CD14-positive monocyte (primary cell): Measurements from ENCODE around the gene ATF6B. TPM values are rescaled to one million over a fixed set of nuclear protein-coding genes. Genes with fewer than 3 reads are reported as not detected.
A peak's percentile ranks its signal among the peaks of the same experiment; 100 is the strongest.

ENCODE experiments used
- DNase-seq, 3 donors: peaks; one replicate each; pipeline ENCODE4 v3.0.0-alpha.2; 2011 to 2022
- H2AFZ ChIP-seq: 2 replicates; pipeline ENCODE4 v1.6.0; 2012; ENCODE audit warnings: mild to moderate bottlenecking, low read depth, low read length, inconsistent platforms; ENCODE audit not compliant: insufficient read depth, poor library complexity, severe bottlenecking
- H3K27ac ChIP-seq, 2 donors: 1 replicate in 1 of 2; 2 replicates in 1 of 2; pipeline ENCODE4 v1.5.1; 2012 to 2013; ENCODE audit warnings: low read length in 2 of 2, control low read depth in 1 of 2, inconsistent platforms in 1 of 2, low read depth in 1 of 2, mild to moderate bottlenecking in 1 of 2
- H3K27me3 ChIP-seq, 2 donors: one replicate each; pipeline versions ENCODE4 v1.6.0 to v1.6.1; 2011 to 2013; ENCODE audit warnings: low read length in 2 of 2; ENCODE audit not compliant: control insufficient read depth in 2 of 2, insufficient read depth in 2 of 2
- H3K36me3 ChIP-seq, 2 donors: replicated peaks in 1 of 2; 1 replicate in 1 of 2; 2 replicates in 1 of 2; pipeline versions ENCODE4 v1.5.1 to v1.6.1; 2012 to 2013; ENCODE audit warnings: low read length in 2 of 2, control low read depth in 1 of 2, inconsistent platforms in 1 of 2, mild to moderate bottlenecking in 1 of 2; ENCODE audit not compliant: insufficient read depth in 2 of 2, control insufficient read depth in 1 of 2
- H3K4me1 ChIP-seq, 2 donors: 1 replicate in 1 of 2; 2 replicates in 1 of 2; pipeline versions ENCODE4 v1.5.1 to v1.6.1; 2012 to 2013; ENCODE audit warnings: low read length in 2 of 2, control low read depth in 1 of 2, inconsistent platforms in 1 of 2, mild to moderate bottlenecking in 1 of 2, moderate library complexity in 1 of 2; ENCODE audit not compliant: insufficient read depth in 2 of 2, control insufficient read depth in 1 of 2
- H3K4me2 ChIP-seq: replicated peaks from 2 replicates; pipeline ENCODE3; 2012; ENCODE audit warnings: low read length, moderate library complexity, mild to moderate bottlenecking; ENCODE audit not compliant: poor library complexity, severe bottlenecking; ENCODE audit errors: extremely low read depth
- H3K4me3 ChIP-seq, 3 experiments: fragments of 200-600 bp in 1 of 3; sonication (generic) in 1 of 3; replicated peaks in 1 of 3; 1 replicate in 2 of 3; 2 replicates in 1 of 3; pipeline ENCODE4 v1.5.1; 2011 to 2013; ENCODE audit warnings: low read length in 3 of 3, mild to moderate bottlenecking in 3 of 3, control low read depth in 2 of 3, low read depth in 2 of 3, inconsistent platforms in 1 of 3, moderate library complexity in 1 of 3
- H3K79me2 ChIP-seq: 2 replicates; pipeline ENCODE4 v1.6.0; 2012; ENCODE audit warnings: mild to moderate bottlenecking, control low read depth, inconsistent platforms, low read length, moderate library complexity; ENCODE audit not compliant: insufficient read depth
- H3K9ac ChIP-seq: 2 replicates; pipeline ENCODE4 v1.6.0; 2017; ENCODE audit warnings: low read length, mild to moderate bottlenecking; ENCODE audit not compliant: insufficient read depth, poor library complexity, severe bottlenecking
- H3K9me3 ChIP-seq, 2 donors: replicated peaks in 1 of 2; 1 replicate in 1 of 2; 2 replicates in 1 of 2; pipeline versions ENCODE4 v1.5.1 to v1.6.1; 2012 to 2013; ENCODE audit warnings: low read length in 2 of 2, control low read depth in 1 of 2; ENCODE audit not compliant: control insufficient read depth in 1 of 2, insufficient read depth in 1 of 2
- H4K20me1 ChIP-seq: 2 replicates; pipeline ENCODE4 v1.6.0; 2012; ENCODE audit warnings: mild to moderate bottlenecking, low read length, control low read depth, moderate library complexity; ENCODE audit not compliant: insufficient read depth
- H3K27ac Mint-ChIP-seq, 7 donors: one replicate each; pipeline ENCODE4 v1.8.0; 2020; ENCODE audit warnings: mild to moderate bottlenecking in 7 of 7, mixed read lengths in 7 of 7, moderate library complexity in 6 of 7, inconsistent platforms in 2 of 7
- H3K27me3 Mint-ChIP-seq, 3 donors: one replicate each; pipeline ENCODE4 v1.8.0; 2021 to 2022; ENCODE audit warnings: low read depth in 3 of 3, mild to moderate bottlenecking in 3 of 3, mixed read lengths in 3 of 3, moderate library complexity in 3 of 3, inconsistent platforms in 1 of 3
- H3K36me3 Mint-ChIP-seq, 2 donors: one replicate each; pipeline ENCODE4 v1.8.0; 2020; ENCODE audit warnings: mixed read lengths in 2 of 2, inconsistent platforms in 1 of 2, mild to moderate bottlenecking in 1 of 2
- H3K4me1 Mint-ChIP-seq: one replicate; pipeline ENCODE4 v1.8.0; 2020; ENCODE audit warnings: mild to moderate bottlenecking, mixed read lengths
- H3K4me3 Mint-ChIP-seq, 2 donors: one replicate each; pipeline ENCODE4 v1.8.0; 2020; ENCODE audit warnings: mild to moderate bottlenecking in 2 of 2, mixed read lengths in 2 of 2, moderate library complexity in 1 of 2
- H3K9me3 Mint-ChIP-seq, 7 donors: one replicate each; pipeline ENCODE4 v1.8.0; 2020 to 2022; ENCODE audit warnings: mixed read lengths in 7 of 7, mild to moderate bottlenecking in 6 of 7, moderate library complexity in 6 of 7, inconsistent platforms in 2 of 7
- CTCF ChIP-seq: fragments of 200-600 bp; IDR thresholded peaks from one replicate; pipeline ENCODE4 v1.8.0; 2022; ENCODE audit warnings: antibody characterized with exemption, mild to moderate bottlenecking
- WGBS: methylation state at CpG from one replicate; pipeline ENCODE4 v1.1.5; 2013; ENCODE audit warnings: missing lambda C conversion rate; ENCODE audit not compliant: insufficient coverage; 5-methylcytosine and 5-hydroxymethylcytosine counted together
- intact Hi-C, 2 donors: fragments of 100-400 bp; cut with micrococcal nuclease; formaldehyde crosslinking; loops; one replicate each; pipeline versions ENCODE4 v1.15.0 to v1.15.1; 2023
- polyA plus RNA-seq, 3 donors: library from polyadenylated mRNA; depleted of rRNA in 1 of 3; unstranded in 2 of 3; stranded (reverse) in 1 of 3; fragments of 300-500 nt in 2 of 3; fragments of >200 nt in 1 of 3; fragmentation: Illumina TruSeq in 2 of 3; gene quantifications; 1 replicate in 2 of 3; 2 replicates in 1 of 3; pipeline ENCODE4 v1.2.3, GENCODE V29; 2012 to 2021

The ATF6B gene
- polyA plus RNA-seq, 3 donors, result 15.7 to 147 (median 17.8) TPM

- H3K4me1 ChIP-seq, result no peaks in the 10 kb centered on the region
- no peaks in the 10 kb centered on the region for H3K79me2 ChIP-seq
- no peak overlapping the region for H3K4me3 ChIP-seq
- H3K4me2 ChIP-seq, result no peak overlapping the region
- Mint-ChIP-seq H3K27me3 (peaks cover 46 to 70% (median 59%) of the 10 kb centered on the region in 3 donors), H3K27ac (no peak overlapping the region), H3K4me3 (no peak overlapping the region), H3K4me1 (peaks cover 4% of the 10 kb centered on the region), H3K9me3 (peaks cover 0 to 7% (median 0%) of the 10 kb centered on the region in 7 donors), H3K36me3 (no peaks in the 10 kb centered on the region)
- H3K36me3 ChIP-seq, result no peaks in the 10 kb centered on the region
- H2AFZ ChIP-seq, result no peak overlapping the region
- peaks cover 20 to 46% of the 10 kb centered on the region in 2 donors for H3K27me3 ChIP-seq
- intact Hi-C loops, result no loop called here
- H4K20me1 ChIP-seq, result no peaks in the 10 kb centered on the region
- DNase-seq, result no peak
- H3K9ac ChIP-seq, result no peak overlapping the region
- H3K27ac ChIP-seq, result no peak overlapping the region
- 90% methylated on average over 3 of the region's 8 CpGs for WGBS
- no peak for TF ChIP-seq CTCF
- peaks cover 0 to 13% of the 10 kb centered on the region in 2 donors for H3K9me3 ChIP-seq
These were observed 35.1 kb downstream of the ATF6B start for GRCh38 chr6:32092760-32093497.

GRCh38 chr6:32089082-32089828 is 38.8 kb downstream of the ATF6B start:
- Histone ChIP-seq H3K79me2 (no peaks in the 10 kb centered on the region), H2AFZ (no peak overlapping the region), H3K36me3 (no peaks in the 10 kb centered on the region), H3K27me3 (peaks cover 10 to 35% of the 10 kb centered on the region in 2 donors), H3K4me3 (no peak overlapping the region), H4K20me1 (no peaks in the 10 kb centered on the region), H3K9ac (no peak overlapping the region), H3K4me2 (no peak overlapping the region), H3K9me3 (no peaks in the 10 kb centered on the region), H3K27ac (no peak overlapping the region), H3K4me1 (no peaks in the 10 kb centered on the region)
- TF ChIP-seq CTCF, result no peak
- Mint-ChIP-seq H3K36me3 (no peaks in the 10 kb centered on the region), H3K9me3 (peaks cover 0 to 5% (median 0%) of the 10 kb centered on the region in 7 donors), H3K27me3 (peaks cover 37 to 68% (median 45%) of the 10 kb centered on the region in 3 donors), H3K27ac (peak overlapping the region in 1 of 7 donors; percentile 40), H3K4me3 (peak overlapping the region; percentile 37 to 43), H3K4me1 (no peaks in the 10 kb centered on the region)
- DNase-seq, result no peak
- intact Hi-C loops, result no loop called here
- 93% methylated on average over 7 of the region's 10 CpGs for WGBS
